ENCODE results near the gene TTC29.

The TTC29 gene

GRCh38 chr4:146945556-146946374 is at the start of gene TTC29:
Gene TTC29 (minus strand): TSS chr4:146945864. CDS start chr4:146939895, 5,969 bp downstream.
- DNase-seq (ENCODE audit: low read depth), result peak; percentile 79

- no peak for DNase-seq (ENCODE audit: low read depth)
These were observed 36.0 kb upstream of the TTC29 start for GRCh38 chr4:146981651-146982050.

GRCh38 chr4:146978641-146979040 is 33.0 kb upstream of the TTC29 start:
- no peak for DNase-seq (ENCODE audit: low read depth)

GRCh38 chr4:146976145-146976544 is 30.5 kb upstream of the TTC29 start:
- DNase-seq (ENCODE audit: low read depth), result no peak

- DNase-seq (ENCODE audit: low read depth), result no peak
These were observed 29.9 kb upstream of the TTC29 start for GRCh38 chr4:146975527-146975926.

- no peak for DNase-seq (ENCODE audit: low read depth)
These were observed 29.4 kb upstream of the TTC29 start for GRCh38 chr4:146975036-146975435.

GRCh38 chr4:146972036-146972435 is 26.4 kb upstream of the TTC29 start:
- DNase-seq (ENCODE audit: low read depth), result no peak

- DNase-seq (ENCODE audit: low read depth), result no peak
These were observed 23.5 kb upstream of the TTC29 start for GRCh38 chr4:146969126-146969525.

- no peak for DNase-seq (ENCODE audit: low read depth)
These were observed 15.0 kb upstream of the TTC29 start for GRCh38 chr4:146960634-146961033.

GRCh38 chr4:146959692-146960091 is 14.0 kb upstream of the TTC29 start:
- no peak for DNase-seq (ENCODE audit: low read depth)

GRCh38 chr4:146957237-146957636 is 11.6 kb upstream of the TTC29 start:
- no peak for DNase-seq (ENCODE audit: low read depth)

- no peak for DNase-seq (ENCODE audit: low read depth)
These were observed 7.2 kb upstream of the TTC29 start for GRCh38 chr4:146952896-146953295.

- DNase-seq (ENCODE audit: low read depth), result no peak
These were observed 3.9 kb upstream of the TTC29 start for GRCh38 chr4:146949559-146949958.

- no peak for DNase-seq (ENCODE audit: low read depth)
These were observed 1.8 kb downstream of the TTC29 start for GRCh38 chr4:146943691-146944375.

GRCh38 chr4:146932116-146932515 is 13.5 kb downstream of the TTC29 start:
- no peak for DNase-seq (ENCODE audit: low read depth)

GRCh38 chr4:146930673-146931072 is 15.0 kb downstream of the TTC29 start:
- DNase-seq (ENCODE audit: low read depth), result no peak

GRCh38 chr4:146927695-146928094 is 18.0 kb downstream of the TTC29 start:
- no peak for DNase-seq (ENCODE audit: low read depth)

- DNase-seq (ENCODE audit: low read depth), result no peak
These were observed 29.1 kb downstream of the TTC29 start for GRCh38 chr4:146916479-146917076.

- DNase-seq (ENCODE audit: low read depth), result no peak
These were observed 30.5 kb downstream of the TTC29 start for GRCh38 chr4:146915132-146915531.

GRCh38 chr4:146900295-146900694 is 45.4 kb downstream of the TTC29 start:
- DNase-seq (ENCODE audit: low read depth), result no peak

- DNase-seq (ENCODE audit: low read depth), result no peak
These were observed 55.4 kb downstream of the TTC29 start for GRCh38 chr4:146890301-146890700.

- no peak for DNase-seq (ENCODE audit: low read depth)
These were observed 62.6 kb downstream of the TTC29 start for GRCh38 chr4:146883070-146883469.

GRCh38 chr4:146857298-146857697 is 88.4 kb downstream of the TTC29 start:
- DNase-seq (ENCODE audit: low read depth), result no peak

All from stimulated activated CD8-positive, alpha-beta memory T cell treated with anti-CD3 and anti-CD28 coated beads, Interleukin-7, amount 100 ng/mL, for 24 hours (primary cell).